Central memory CD8-positive, alpha-beta T cell (primary cell): ENCODE data around the gene SLC66A1.

ENCODE experiments used
- ATAC-seq: fragments of 150-1000 bp; cut with Tn5 transposase; replicated peaks from 2 replicates; pipeline ENCODE4 v1.10.0; 2022; ENCODE audit warnings: mild to moderate bottlenecking, moderate FRiP score, moderate number of reproducible peaks; ENCODE audit not compliant: poor library complexity, severe bottlenecking; ENCODE audit errors: extremely low read depth
- DNase-seq, 2 donors: peaks; one replicate each; pipeline ENCODE4 v3.0.0; 2021; ENCODE audit warnings: low spot score in 2 of 2
- H3K27ac Mint-ChIP-seq: one replicate; pipeline ENCODE4 v1.8.0; 2022; ENCODE audit warnings: low read depth, mild to moderate bottlenecking, moderate library complexity, mixed read lengths
- H3K27me3 Mint-ChIP-seq: one replicate; pipeline ENCODE4 v1.8.0; 2022; ENCODE audit warnings: mixed read lengths
- H3K36me3 Mint-ChIP-seq: one replicate; pipeline ENCODE4 v1.8.0; 2022; ENCODE audit warnings: mild to moderate bottlenecking, moderate library complexity, mixed read lengths; ENCODE audit not compliant: insufficient read depth
- H3K4me1 Mint-ChIP-seq: one replicate; pipeline ENCODE4 v1.8.0; 2022; ENCODE audit warnings: mixed read lengths
- H3K4me3 Mint-ChIP-seq: one replicate; pipeline ENCODE4 v1.8.0; 2022; ENCODE audit warnings: mild to moderate bottlenecking, moderate library complexity, mixed read lengths
- H3K9me3 Mint-ChIP-seq: one replicate; pipeline ENCODE4 v1.8.0; 2022; ENCODE audit warnings: mixed read lengths

The SLC66A1 gene

GRCh38 chr1:19357299-19357986 lies 45.3 kb downstream of the SLC66A1 start:
- Mint-ChIP-seq H3K9me3 (no peaks in the 10 kb centered on the region), H3K27me3 (no peaks in the 10 kb centered on the region), H3K27ac (no peak overlapping the region), H3K36me3 (peaks cover 39% of the 10 kb centered on the region), H3K4me1 (peaks cover 19% of the 10 kb centered on the region), H3K4me3 (no peak overlapping the region)
- ATAC-seq (no peak), DNase-seq (no peak)

GRCh38 chr1:19358710-19359109 lies 46.6 kb downstream of the SLC66A1 start:
- no peak overlapping the region for H3K4me3 Mint-ChIP-seq
- peaks cover 19% of the 10 kb centered on the region for H3K4me1 Mint-ChIP-seq
- no peak overlapping the region for H3K27ac Mint-ChIP-seq
- peaks cover 34% of the 10 kb centered on the region for H3K36me3 Mint-ChIP-seq
- H3K27me3 Mint-ChIP-seq = no peaks in the 10 kb centered on the region
- ATAC-seq = no peak
- H3K9me3 Mint-ChIP-seq = no peaks in the 10 kb centered on the region
- no peak for DNase-seq

- DNase-seq = no peak
- H3K4me1 Mint-ChIP-seq = peaks cover 21% of the 10 kb centered on the region
- H3K27me3 Mint-ChIP-seq = no peaks in the 10 kb centered on the region
- no peak overlapping the region for H3K4me3 Mint-ChIP-seq
- no peak for ATAC-seq
- H3K9me3 Mint-ChIP-seq = no peaks in the 10 kb centered on the region
- H3K27ac Mint-ChIP-seq = no peak overlapping the region
- peaks cover 29% of the 10 kb centered on the region for H3K36me3 Mint-ChIP-seq
Measured at GRCh38 chr1:19359357-19359756, 47.2 kb downstream of the SLC66A1 start.

GRCh38 chr1:19360016-19360415 lies 47.9 kb downstream of the SLC66A1 start:
- ATAC-seq = no peak
- Mint-ChIP-seq H3K27ac (no peak overlapping the region), H3K36me3 (peaks cover 25% of the 10 kb centered on the region), H3K4me3 (no peak overlapping the region), H3K27me3 (no peaks in the 10 kb centered on the region), H3K4me1 (peaks cover 26% of the 10 kb centered on the region), H3K9me3 (no peaks in the 10 kb centered on the region)
- DNase-seq = no peak

- ATAC-seq (no peak), DNase-seq (no peak)
- H3K4me3 Mint-ChIP-seq = no peak overlapping the region
- no peaks in the 10 kb centered on the region for H3K9me3 Mint-ChIP-seq
- no peak overlapping the region for H3K27ac Mint-ChIP-seq
- H3K36me3 Mint-ChIP-seq = peaks cover 25% of the 10 kb centered on the region
- no peaks in the 10 kb centered on the region for H3K27me3 Mint-ChIP-seq
- peaks cover 30% of the 10 kb centered on the region for H3K4me1 Mint-ChIP-seq
Measured at GRCh38 chr1:19360432-19360831, 48.3 kb downstream of the SLC66A1 start.

GRCh38 chr1:19360843-19361610 lies 48.9 kb downstream of the SLC66A1 start:
- peak overlapping the region; percentile 62 for H3K27ac Mint-ChIP-seq

GRCh38 chr1:19361611-19362147 lies 49.6 kb downstream of the SLC66A1 start:
- Mint-ChIP-seq H3K4me3 (no peak overlapping the region), H3K9me3 (no peaks in the 10 kb centered on the region), H3K27ac (peak overlapping the region; percentile 62), H3K4me1 (peaks cover 39% of the 10 kb centered on the region), H3K36me3 (peaks cover 21% of the 10 kb centered on the region), H3K27me3 (no peaks in the 10 kb centered on the region)
- ATAC-seq (no peak), DNase-seq (no peak)

More at GRCh38 chr1:19360843-19361610, 48.9 kb downstream of the SLC66A1 start:
- H3K27me3 Mint-ChIP-seq = no peaks in the 10 kb centered on the region
- no peak for DNase-seq
- peaks cover 21% of the 10 kb centered on the region for H3K36me3 Mint-ChIP-seq
- H3K4me1 Mint-ChIP-seq = peaks cover 35% of the 10 kb centered on the region
- H3K4me3 Mint-ChIP-seq = no peak overlapping the region
- H3K9me3 Mint-ChIP-seq = no peaks in the 10 kb centered on the region
- ATAC-seq = no peak

GRCh38 chr1:19363536-19364152 lies 51.5 kb downstream of the SLC66A1 start:
- H3K27me3 Mint-ChIP-seq = no peaks in the 10 kb centered on the region
- H3K4me3 Mint-ChIP-seq = no peak overlapping the region
- DNase-seq (no peak), ATAC-seq (no peak)
- H3K27ac Mint-ChIP-seq = peak overlapping the region; percentile 19
- peaks cover 16% of the 10 kb centered on the region for H3K36me3 Mint-ChIP-seq
- peaks cover 41% of the 10 kb centered on the region for H3K4me1 Mint-ChIP-seq
- no peaks in the 10 kb centered on the region for H3K9me3 Mint-ChIP-seq

GRCh38 chr1:19365721-19366120 lies 53.6 kb downstream of the SLC66A1 start:
- peaks cover 14% of the 10 kb centered on the region for H3K36me3 Mint-ChIP-seq
- ATAC-seq (no peak), DNase-seq (no peak)
- no peaks in the 10 kb centered on the region for H3K27me3 Mint-ChIP-seq
- H3K27ac Mint-ChIP-seq = peak overlapping the region; percentile 84
- H3K4me3 Mint-ChIP-seq = no peak overlapping the region
- H3K9me3 Mint-ChIP-seq = no peaks in the 10 kb centered on the region
- peaks cover 44% of the 10 kb centered on the region for H3K4me1 Mint-ChIP-seq

GRCh38 chr1:19366599-19367536 lies 54.7 kb downstream of the SLC66A1 start:
- Mint-ChIP-seq H3K36me3 (peaks cover 14% of the 10 kb centered on the region), H3K9me3 (no peaks in the 10 kb centered on the region), H3K4me1 (peaks cover 43% of the 10 kb centered on the region), H3K27ac (no peak overlapping the region), H3K27me3 (no peaks in the 10 kb centered on the region), H3K4me3 (no peak overlapping the region)
- DNase-seq = no peak
- no peak for ATAC-seq

- H3K4me1 Mint-ChIP-seq = peaks cover 43% of the 10 kb centered on the region
- H3K4me3 Mint-ChIP-seq = no peak overlapping the region
- DNase-seq = no peak
- no peak overlapping the region for H3K27ac Mint-ChIP-seq
- H3K9me3 Mint-ChIP-seq = no peaks in the 10 kb centered on the region
- peaks cover 14% of the 10 kb centered on the region for H3K36me3 Mint-ChIP-seq
- ATAC-seq = no peak
- H3K27me3 Mint-ChIP-seq = no peaks in the 10 kb centered on the region
Measured at GRCh38 chr1:19367584-19368041, 55.5 kb downstream of the SLC66A1 start.

GRCh38 chr1:19368050-19368449 lies 55.9 kb downstream of the SLC66A1 start:
- H3K9me3 Mint-ChIP-seq = no peaks in the 10 kb centered on the region
- no peak for ATAC-seq
- peak overlapping the region; percentile 25 for H3K27ac Mint-ChIP-seq
- DNase-seq = no peak
- peaks cover 14% of the 10 kb centered on the region for H3K36me3 Mint-ChIP-seq
- no peak overlapping the region for H3K4me3 Mint-ChIP-seq
- peaks cover 45% of the 10 kb centered on the region for H3K4me1 Mint-ChIP-seq
- H3K27me3 Mint-ChIP-seq = no peaks in the 10 kb centered on the region
